IMR-90 (cell line): ENCODE data around the gene RPAP2. TPM values are rescaled to one million over a fixed set of nuclear protein-coding genes. Genes with fewer than 3 reads are reported as not detected.

Source experiments
- ATAC-seq: fragments of 200-7000 bp; cut with Tn5 transposase; 2 replicates; pipeline ENCODE4 v1.9.1; 2020; ENCODE audit warnings: low read depth, mild to moderate bottlenecking, moderate library complexity
- BruUV-seq: library from RNA; stranded (reverse); fragments of 400-500 nt; replicated peaks from 2 replicates; lab custom pipeline; 2021; lab: Mats Ljungman, UMichigan
- CTCF ChIA-PET: fragments of 300-600 bp; formaldehyde crosslinking; extraction: SDS; loops from one replicate; lab custom pipeline; 2021; ENCODE audit warnings: antibody characterized with exemption; lab: Yijun Ruan, JAX
- POLR2A ChIA-PET: fragments of 300-600 bp; sonication (Branson Sonifier 250); formaldehyde crosslinking; loops from one replicate; lab custom pipeline; 2022; ENCODE audit warnings: antibody characterized with exemption; ENCODE audit not compliant: unreplicated experiment; lab: Charles Lee
- DNase-seq: peaks from one replicate; pipeline ENCODE4 v3.0.0; 2013
- H2AFZ ChIP-seq: replicated peaks from 2 replicates; pipeline ENCODE3; 2013; ENCODE audit warnings: low read length, mild to moderate bottlenecking; ENCODE audit not compliant: poor library complexity
- H2AK5ac ChIP-seq: 2 replicates; pipeline ENCODE4 v1.6.1; 2013; ENCODE audit warnings: low read depth, low read length, inconsistent platforms
- H2AK9ac ChIP-seq: replicated peaks from 2 replicates; pipeline ENCODE3; 2013; ENCODE audit warnings: mild to moderate bottlenecking, low read depth, low read length, moderate library complexity; ENCODE audit not compliant: poor library complexity
- H2BK120ac ChIP-seq: 2 replicates; pipeline ENCODE4 v1.6.1; 2013; ENCODE audit warnings: low read depth, low read length, inconsistent platforms
- H2BK15ac ChIP-seq: 3 replicates; pipeline ENCODE4 v1.6.1; 2013; ENCODE audit warnings: low read depth, low read length, inconsistent platforms
- H2BK20ac ChIP-seq: 2 replicates; pipeline ENCODE4 v1.6.1; 2013; ENCODE audit warnings: low read depth, mild to moderate bottlenecking, inconsistent platforms, low read length, moderate library complexity
- H2BK5ac ChIP-seq: 2 replicates; pipeline ENCODE4 v1.6.1; 2013; ENCODE audit warnings: mild to moderate bottlenecking, low read depth, low read length, inconsistent platforms; ENCODE audit not compliant: poor library complexity, severe bottlenecking
- H3K14ac ChIP-seq: replicated peaks from 2 replicates; pipeline ENCODE4 v1.6.1; 2013; ENCODE audit warnings: low read depth, low read length, inconsistent platforms
- H3K18ac ChIP-seq: 2 replicates; pipeline ENCODE4 v1.6.1; 2013; ENCODE audit warnings: low read depth, low read length, control low read depth
- H3K23ac ChIP-seq: 2 replicates; pipeline ENCODE4 v1.6.1; 2013; ENCODE audit warnings: low read depth, low read length, inconsistent platforms
- H3K27ac ChIP-seq: 2 replicates; pipeline ENCODE4 v1.5.1; 2013; ENCODE audit warnings: mild to moderate bottlenecking, control low read depth, low read length; ENCODE audit not compliant: insufficient read depth
- H3K27me3 ChIP-seq: 2 replicates; pipeline ENCODE4 v1.6.1; 2013; ENCODE audit warnings: low read length; ENCODE audit not compliant: control insufficient read depth, insufficient read depth
- H3K36me3 ChIP-seq: 2 replicates; pipeline ENCODE4 v1.6.1; 2013; ENCODE audit warnings: low read length, mixed read lengths; ENCODE audit not compliant: control insufficient read depth, insufficient read depth
- H3K4ac ChIP-seq: 2 replicates; pipeline ENCODE4 v1.6.1; 2013; ENCODE audit warnings: low read depth, low read length, inconsistent platforms
- H3K4me1 ChIP-seq: 2 replicates; pipeline ENCODE4 v1.6.1; 2013; ENCODE audit warnings: low read length, mixed read lengths; ENCODE audit not compliant: control insufficient read depth, insufficient read depth
- H3K4me2 ChIP-seq: 2 replicates; pipeline ENCODE4 v1.6.1; 2013; ENCODE audit warnings: low read depth, mild to moderate bottlenecking, control low read depth, low read length, moderate library complexity
- H3K4me3 ChIP-seq: 2 replicates; pipeline ENCODE4 v1.5.1; 2013; ENCODE audit warnings: low read depth, mild to moderate bottlenecking, control low read depth, low read length, moderate library complexity; ENCODE audit not compliant: insufficient read depth
- H3K56ac ChIP-seq: 2 replicates; pipeline ENCODE4 v1.6.1; 2013; ENCODE audit warnings: low read length, inconsistent platforms; ENCODE audit not compliant: insufficient read depth; ENCODE audit errors: extremely low read depth
- H3K79me1 ChIP-seq, 2 experiments: 2 replicates each; pipeline ENCODE4 v1.6.1; 2013; ENCODE audit warnings: low read length in 2 of 2, inconsistent platforms in 1 of 2, low read depth in 1 of 2
- H3K9ac ChIP-seq: 2 replicates; pipeline ENCODE4 v1.6.1; 2013; ENCODE audit warnings: low read depth, low read length, control low read depth
- H3K9me1 ChIP-seq: 2 replicates; pipeline ENCODE4 v1.6.1; 2013; ENCODE audit warnings: low read length, inconsistent platforms; ENCODE audit not compliant: insufficient read depth
- H3K9me3 ChIP-seq: 2 replicates; pipeline ENCODE4 v1.6.1; 2013; ENCODE audit warnings: low read length; ENCODE audit not compliant: control insufficient read depth, insufficient read depth
- H4K20me1 ChIP-seq: 2 replicates; pipeline ENCODE4 v1.6.1; 2013; ENCODE audit warnings: low read length, inconsistent platforms; ENCODE audit not compliant: insufficient read depth
- H4K5ac ChIP-seq: 2 replicates; pipeline ENCODE4 v1.6.1; 2013; ENCODE audit warnings: mild to moderate bottlenecking, low read depth, low read length, control low read depth
- H4K8ac ChIP-seq, 2 experiments: 2 replicates each; pipeline ENCODE4 v1.6.1; 2013; ENCODE audit warnings: low read depth in 2 of 2, low read length in 2 of 2, control low read depth in 1 of 2, inconsistent platforms in 1 of 2
- H4K91ac ChIP-seq: 2 replicates; pipeline ENCODE4 v1.6.1; 2013; ENCODE audit warnings: low read depth, low read length, inconsistent platforms; ENCODE audit not compliant: insufficient read depth
- BHLHE40 ChIP-seq: fragments of 150-350 bp; IDR thresholded peaks from 2 replicates; pipeline ENCODE4 v1.6.1; 2016; ENCODE audit warnings: mild to moderate bottlenecking, low read depth, low read length
- CEBPB ChIP-seq: IDR thresholded peaks from 2 replicates; pipeline ENCODE4 v1.6.1; 2012; ENCODE audit warnings: low read depth, low read length, improper control_type of control experiment
- CHD1 ChIP-seq: IDR thresholded peaks from 2 replicates; pipeline ENCODE4 v1.6.1; 2012; ENCODE audit warnings: low read depth, low read length, improper control_type of control experiment
- ELK1 ChIP-seq: fragments of 150-350 bp; IDR thresholded peaks from 2 replicates; pipeline ENCODE4 v1.6.1; 2016; ENCODE audit warnings: low read depth, mild to moderate bottlenecking, low read length, moderate library complexity, borderline replicate concordance
- FOS ChIP-seq: fragments of 150-350 bp; IDR thresholded peaks from 2 replicates; pipeline ENCODE4 v1.6.1; 2016; ENCODE audit warnings: low read depth, low read length
- MAFK ChIP-seq: IDR thresholded peaks from 2 replicates; pipeline ENCODE4 v1.6.1; 2012; ENCODE audit warnings: low read depth, low read length, improper control_type of control experiment
- MAZ ChIP-seq: IDR thresholded peaks from 2 replicates; pipeline ENCODE4 v1.6.1; 2012; ENCODE audit warnings: low read depth, mild to moderate bottlenecking, low read length, improper control_type of control experiment, moderate library complexity, borderline replicate concordance
- MXI1 ChIP-seq: IDR thresholded peaks from 2 replicates; pipeline ENCODE4 v1.6.1; 2012; ENCODE audit warnings: low read depth, mild to moderate bottlenecking, low read length, moderate library complexity, borderline replicate concordance
- NFE2L2 ChIP-seq: fragments of 150-350 bp; IDR thresholded peaks from 2 replicates; pipeline ENCODE4 v1.6.1; 2016; ENCODE audit warnings: low read depth, mild to moderate bottlenecking, low read length
- POLR2A ChIP-seq: IDR thresholded peaks from 2 replicates; pipeline ENCODE4 v1.6.1; 2012; ENCODE audit warnings: mild to moderate bottlenecking, low read depth, low read length
- RAD21 ChIP-seq: IDR thresholded peaks from 2 replicates; pipeline ENCODE4 v1.6.1; 2012; ENCODE audit warnings: low read length, improper control_type of control experiment
- RCOR1 ChIP-seq: IDR thresholded peaks from 2 replicates; pipeline ENCODE4 v1.6.1; 2012; ENCODE audit warnings: mild to moderate bottlenecking, low read length, improper control_type of control experiment; ENCODE audit not compliant: insufficient replicate concordance
- RFX5 ChIP-seq: IDR thresholded peaks from 2 replicates; pipeline ENCODE4 v1.8.0; 2012; ENCODE audit warnings: low read depth, mild to moderate bottlenecking, low read length, moderate library complexity
- SMC3 ChIP-seq: fragments of 150-350 bp; IDR thresholded peaks from 2 replicates; pipeline ENCODE4 v1.6.1; 2016; ENCODE audit warnings: low read depth, mild to moderate bottlenecking, antibody characterized with exemption, low read length, moderate library complexity
- USF2 ChIP-seq: fragments of 150-350 bp; IDR thresholded peaks from 2 replicates; pipeline ENCODE4 v1.6.1; 2017; ENCODE audit warnings: mild to moderate bottlenecking, antibody characterized with exemption, low read length, low read depth
- dilution Hi-C: fragments of 300-500 bp; cut with HindIII; formaldehyde crosslinking; loops from one replicate; pipeline ENCODE4 v1.14.3; 2018; ENCODE audit warnings: low sequenced_read_pairs; ENCODE audit not compliant: unreplicated experiment
- in situ Hi-C: fragments of 300-500 bp; cut with MboI; formaldehyde crosslinking; loops from 3 replicates; pipeline ENCODE4 v1.14.3; 2019; ENCODE audit warnings: low sequenced_read_pairs, inconsistent platforms, mixed read lengths
- intact Hi-C: fragments of 100-400 bp; cut with micrococcal nuclease; formaldehyde crosslinking; loops from 2 replicates; pipeline ENCODE4 v1.10.0; 2022
- polyA plus RNA-seq, 3 experiments: library from polyadenylated mRNA; depleted of rRNA; stranded (reverse); fragments of >200 nt; gene quantifications; 2 replicates each; pipeline ENCODE4 v1.2.3, GENCODE V29; 2012; ENCODE audit warnings: low replicate concordance in 1 of 3
- total RNA-seq: library from RNA; depleted of rRNA; stranded (reverse); fragments of >200 nt; gene quantifications from 2 replicates; pipeline ENCODE4 v1.2.3, GENCODE V29; 2012
- TF ChIP-seq, protein P1 (sequence below): conservative IDR thresholded peaks from 2 replicates; pipeline ENCODE4 v1.5.1; 2012; ENCODE audit warnings: mild to moderate bottlenecking, low read depth, low read length, improper control_type of control experiment

RPAP2 gene
- total and polyA plus RNA-seq, 2 of the 4 experiments (the other 2 are of a cell fraction) = 7.1 to 13.6 TPM

GRCh38 chr1:92354259-92354658, 55.4 kb downstream of the RPAP2 start:
- ChIA-PET POLR2A (no interaction called here), CTCF (no interaction called here)
- Histone ChIP-seq H2BK15ac (no peak overlapping the region), H2AFZ (no peak overlapping the region), H2AK9ac (no peak overlapping the region), H4K20me1 (no peaks in the 10 kb centered on the region), H3K14ac (no peak overlapping the region), H3K18ac (no peak overlapping the region), H3K27ac (no peak overlapping the region), H4K8ac (no peak overlapping the region), H3K4me2 (no peak overlapping the region), H2AK5ac (no peak overlapping the region), H3K4me1 (no peaks in the 10 kb centered on the region), H3K56ac (no peak overlapping the region), H4K91ac (no peak overlapping the region), H3K27me3 (no peaks in the 10 kb centered on the region), H3K36me3 (peaks cover 10% of the 10 kb centered on the region), H3K4me3 (no peak overlapping the region), H4K5ac (no peak overlapping the region), H3K4ac (no peak overlapping the region), H2BK120ac (no peak overlapping the region), H2BK20ac (no peak overlapping the region), H3K9me3 (0 out of 2 replicates have a peak, but pooled peaks cover 2% of the 10 kb centered on the region), H3K79me1 (no peaks in the 10 kb centered on the region), H3K9ac (no peak overlapping the region), H2BK5ac (no peak overlapping the region), H3K9me1 (no peaks in the 10 kb centered on the region; the same call in none of the 2 replicates), H3K23ac (no peak overlapping the region)
- no TSS peak for BruUV-seq
- dilution Hi-C loops = no loop called here
- ATAC-seq (no peak), DNase-seq (no peak)
- TF ChIP-seq FOS (no peak), CHD1 (no peak), BHLHE40 (no peak), CEBPB (no peak), RAD21 (no peak), USF2 (no peak), MXI1 (no peak), RCOR1 (no peak), ELK1 (no peak), SMC3 (no peak), RFX5 (no peak), POLR2A (no peak), NFE2L2 (no peak), MAFK (no peak), MAZ (no peak)
- TF ChIP-seq, protein P1, sequence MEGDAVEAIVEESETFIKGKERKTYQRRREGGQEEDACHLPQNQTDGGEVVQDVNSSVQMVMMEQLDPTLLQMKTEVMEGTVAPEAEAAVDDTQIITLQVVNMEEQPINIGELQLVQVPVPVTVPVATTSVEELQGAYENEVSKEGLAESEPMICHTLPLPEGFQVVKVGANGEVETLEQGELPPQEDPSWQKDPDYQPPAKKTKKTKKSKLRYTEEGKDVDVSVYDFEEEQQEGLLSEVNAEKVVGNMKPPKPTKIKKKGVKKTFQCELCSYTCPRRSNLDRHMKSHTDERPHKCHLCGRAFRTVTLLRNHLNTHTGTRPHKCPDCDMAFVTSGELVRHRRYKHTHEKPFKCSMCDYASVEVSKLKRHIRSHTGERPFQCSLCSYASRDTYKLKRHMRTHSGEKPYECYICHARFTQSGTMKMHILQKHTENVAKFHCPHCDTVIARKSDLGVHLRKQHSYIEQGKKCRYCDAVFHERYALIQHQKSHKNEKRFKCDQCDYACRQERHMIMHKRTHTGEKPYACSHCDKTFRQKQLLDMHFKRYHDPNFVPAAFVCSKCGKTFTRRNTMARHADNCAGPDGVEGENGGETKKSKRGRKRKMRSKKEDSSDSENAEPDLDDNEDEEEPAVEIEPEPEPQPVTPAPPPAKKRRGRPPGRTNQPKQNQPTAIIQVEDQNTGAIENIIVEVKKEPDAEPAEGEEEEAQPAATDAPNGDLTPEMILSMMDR = no peak
- in situ Hi-C loops = no loop called here
- intact Hi-C loops = no loop called here
